Measurements from ENCODE around the gene MUS81. TPM values are rescaled to one million over a fixed set of nuclear protein-coding genes. Genes with fewer than 3 reads are reported as not detected.

Gene MUS81
- total and polyA plus RNA-seq, 9 of the 15 experiments (the other 6 are each of a cell fraction or from before 2014, with no cell fraction given) = 13.4 to 118 (median 53.7) TPM

DNA sequence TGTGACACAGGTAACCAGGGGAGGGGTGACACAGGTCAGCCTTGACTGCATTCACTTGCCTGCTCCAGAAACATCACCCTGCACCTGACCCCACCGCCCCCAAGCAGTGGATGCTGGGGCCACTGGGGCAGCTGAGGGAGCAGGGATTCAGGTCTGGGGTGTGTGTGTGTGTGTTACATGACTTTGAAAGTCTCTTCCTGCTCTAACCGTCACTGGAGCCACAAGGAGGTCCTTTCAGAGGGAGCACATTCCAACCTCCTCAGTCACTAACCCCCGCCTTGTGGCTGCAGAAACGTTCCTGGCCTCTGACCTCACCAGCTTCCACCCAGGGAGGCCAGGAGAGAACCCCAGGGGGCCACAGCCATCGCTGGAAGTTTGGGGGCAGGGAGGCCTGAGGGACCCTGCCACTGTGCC is 42.8 kb downstream of the MUS81 start (continued):
- TF ChIP-seq, protein P1, sequence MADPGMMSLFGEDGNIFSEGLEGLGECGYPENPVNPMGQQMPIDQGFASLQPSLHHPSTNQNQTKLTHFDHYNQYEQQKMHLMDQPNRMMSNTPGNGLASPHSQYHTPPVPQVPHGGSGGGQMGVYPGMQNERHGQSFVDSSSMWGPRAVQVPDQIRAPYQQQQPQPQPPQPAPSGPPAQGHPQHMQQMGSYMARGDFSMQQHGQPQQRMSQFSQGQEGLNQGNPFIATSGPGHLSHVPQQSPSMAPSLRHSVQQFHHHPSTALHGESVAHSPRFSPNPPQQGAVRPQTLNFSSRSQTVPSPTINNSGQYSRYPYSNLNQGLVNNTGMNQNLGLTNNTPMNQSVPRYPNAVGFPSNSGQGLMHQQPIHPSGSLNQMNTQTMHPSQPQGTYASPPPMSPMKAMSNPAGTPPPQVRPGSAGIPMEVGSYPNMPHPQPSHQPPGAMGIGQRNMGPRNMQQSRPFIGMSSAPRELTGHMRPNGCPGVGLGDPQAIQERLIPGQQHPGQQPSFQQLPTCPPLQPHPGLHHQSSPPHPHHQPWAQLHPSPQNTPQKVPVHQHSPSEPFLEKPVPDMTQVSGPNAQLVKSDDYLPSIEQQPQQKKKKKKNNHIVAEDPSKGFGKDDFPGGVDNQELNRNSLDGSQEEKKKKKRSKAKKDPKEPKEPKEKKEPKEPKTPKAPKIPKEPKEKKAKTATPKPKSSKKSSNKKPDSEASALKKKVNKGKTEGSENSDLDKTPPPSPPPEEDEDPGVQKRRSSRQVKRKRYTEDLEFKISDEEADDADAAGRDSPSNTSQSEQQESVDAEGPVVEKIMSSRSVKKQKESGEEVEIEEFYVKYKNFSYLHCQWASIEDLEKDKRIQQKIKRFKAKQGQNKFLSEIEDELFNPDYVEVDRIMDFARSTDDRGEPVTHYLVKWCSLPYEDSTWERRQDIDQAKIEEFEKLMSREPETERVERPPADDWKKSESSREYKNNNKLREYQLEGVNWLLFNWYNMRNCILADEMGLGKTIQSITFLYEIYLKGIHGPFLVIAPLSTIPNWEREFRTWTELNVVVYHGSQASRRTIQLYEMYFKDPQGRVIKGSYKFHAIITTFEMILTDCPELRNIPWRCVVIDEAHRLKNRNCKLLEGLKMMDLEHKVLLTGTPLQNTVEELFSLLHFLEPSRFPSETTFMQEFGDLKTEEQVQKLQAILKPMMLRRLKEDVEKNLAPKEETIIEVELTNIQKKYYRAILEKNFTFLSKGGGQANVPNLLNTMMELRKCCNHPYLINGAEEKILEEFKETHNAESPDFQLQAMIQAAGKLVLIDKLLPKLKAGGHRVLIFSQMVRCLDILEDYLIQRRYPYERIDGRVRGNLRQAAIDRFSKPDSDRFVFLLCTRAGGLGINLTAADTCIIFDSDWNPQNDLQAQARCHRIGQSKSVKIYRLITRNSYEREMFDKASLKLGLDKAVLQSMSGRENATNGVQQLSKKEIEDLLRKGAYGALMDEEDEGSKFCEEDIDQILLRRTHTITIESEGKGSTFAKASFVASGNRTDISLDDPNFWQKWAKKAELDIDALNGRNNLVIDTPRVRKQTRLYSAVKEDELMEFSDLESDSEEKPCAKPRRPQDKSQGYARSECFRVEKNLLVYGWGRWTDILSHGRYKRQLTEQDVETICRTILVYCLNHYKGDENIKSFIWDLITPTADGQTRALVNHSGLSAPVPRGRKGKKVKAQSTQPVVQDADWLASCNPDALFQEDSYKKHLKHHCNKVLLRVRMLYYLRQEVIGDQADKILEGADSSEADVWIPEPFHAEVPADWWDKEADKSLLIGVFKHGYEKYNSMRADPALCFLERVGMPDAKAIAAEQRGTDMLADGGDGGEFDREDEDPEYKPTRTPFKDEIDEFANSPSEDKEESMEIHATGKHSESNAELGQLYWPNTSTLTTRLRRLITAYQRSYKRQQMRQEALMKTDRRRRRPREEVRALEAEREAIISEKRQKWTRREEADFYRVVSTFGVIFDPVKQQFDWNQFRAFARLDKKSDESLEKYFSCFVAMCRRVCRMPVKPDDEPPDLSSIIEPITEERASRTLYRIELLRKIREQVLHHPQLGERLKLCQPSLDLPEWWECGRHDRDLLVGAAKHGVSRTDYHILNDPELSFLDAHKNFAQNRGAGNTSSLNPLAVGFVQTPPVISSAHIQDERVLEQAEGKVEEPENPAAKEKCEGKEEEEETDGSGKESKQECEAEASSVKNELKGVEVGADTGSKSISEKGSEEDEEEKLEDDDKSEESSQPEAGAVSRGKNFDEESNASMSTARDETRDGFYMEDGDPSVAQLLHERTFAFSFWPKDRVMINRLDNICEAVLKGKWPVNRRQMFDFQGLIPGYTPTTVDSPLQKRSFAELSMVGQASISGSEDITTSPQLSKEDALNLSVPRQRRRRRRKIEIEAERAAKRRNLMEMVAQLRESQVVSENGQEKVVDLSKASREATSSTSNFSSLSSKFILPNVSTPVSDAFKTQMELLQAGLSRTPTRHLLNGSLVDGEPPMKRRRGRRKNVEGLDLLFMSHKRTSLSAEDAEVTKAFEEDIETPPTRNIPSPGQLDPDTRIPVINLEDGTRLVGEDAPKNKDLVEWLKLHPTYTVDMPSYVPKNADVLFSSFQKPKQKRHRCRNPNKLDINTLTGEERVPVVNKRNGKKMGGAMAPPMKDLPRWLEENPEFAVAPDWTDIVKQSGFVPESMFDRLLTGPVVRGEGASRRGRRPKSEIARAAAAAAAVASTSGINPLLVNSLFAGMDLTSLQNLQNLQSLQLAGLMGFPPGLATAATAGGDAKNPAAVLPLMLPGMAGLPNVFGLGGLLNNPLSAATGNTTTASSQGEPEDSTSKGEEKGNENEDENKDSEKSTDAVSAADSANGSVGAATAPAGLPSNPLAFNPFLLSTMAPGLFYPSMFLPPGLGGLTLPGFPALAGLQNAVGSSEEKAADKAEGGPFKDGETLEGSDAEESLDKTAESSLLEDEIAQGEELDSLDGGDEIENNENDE (IDR thresholded peaks at IDR 0.05; ENCODE audit: low read depth, low read length) = no peak
- TF ChIP-seq SREBF2 (CRISPR knock-in tag; IDR thresholded peaks at IDR 0.05) = no peak
- 0 out of 4 replicates have a peak, but pooled peaks of 1 of the 2 experiments have one; percentile 33 for TF ChIP-seq ARNT (IDR thresholded peaks at IDR 0.05)
- no peak for TF ChIP-seq YBX1 (IDR thresholded peaks at IDR 0.05)
- TF ChIP-seq, protein P2, sequence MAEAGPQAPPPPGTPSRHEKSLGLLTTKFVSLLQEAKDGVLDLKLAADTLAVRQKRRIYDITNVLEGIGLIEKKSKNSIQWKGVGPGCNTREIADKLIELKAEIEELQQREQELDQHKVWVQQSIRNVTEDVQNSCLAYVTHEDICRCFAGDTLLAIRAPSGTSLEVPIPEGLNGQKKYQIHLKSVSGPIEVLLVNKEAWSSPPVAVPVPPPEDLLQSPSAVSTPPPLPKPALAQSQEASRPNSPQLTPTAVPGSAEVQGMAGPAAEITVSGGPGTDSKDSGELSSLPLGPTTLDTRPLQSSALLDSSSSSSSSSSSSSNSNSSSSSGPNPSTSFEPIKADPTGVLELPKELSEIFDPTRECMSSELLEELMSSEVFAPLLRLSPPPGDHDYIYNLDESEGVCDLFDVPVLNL (CRISPR knock-in tag; IDR thresholded peaks at IDR 0.05; ENCODE audit: low read depth) = no peak
- TF ChIP-seq, protein P3, sequence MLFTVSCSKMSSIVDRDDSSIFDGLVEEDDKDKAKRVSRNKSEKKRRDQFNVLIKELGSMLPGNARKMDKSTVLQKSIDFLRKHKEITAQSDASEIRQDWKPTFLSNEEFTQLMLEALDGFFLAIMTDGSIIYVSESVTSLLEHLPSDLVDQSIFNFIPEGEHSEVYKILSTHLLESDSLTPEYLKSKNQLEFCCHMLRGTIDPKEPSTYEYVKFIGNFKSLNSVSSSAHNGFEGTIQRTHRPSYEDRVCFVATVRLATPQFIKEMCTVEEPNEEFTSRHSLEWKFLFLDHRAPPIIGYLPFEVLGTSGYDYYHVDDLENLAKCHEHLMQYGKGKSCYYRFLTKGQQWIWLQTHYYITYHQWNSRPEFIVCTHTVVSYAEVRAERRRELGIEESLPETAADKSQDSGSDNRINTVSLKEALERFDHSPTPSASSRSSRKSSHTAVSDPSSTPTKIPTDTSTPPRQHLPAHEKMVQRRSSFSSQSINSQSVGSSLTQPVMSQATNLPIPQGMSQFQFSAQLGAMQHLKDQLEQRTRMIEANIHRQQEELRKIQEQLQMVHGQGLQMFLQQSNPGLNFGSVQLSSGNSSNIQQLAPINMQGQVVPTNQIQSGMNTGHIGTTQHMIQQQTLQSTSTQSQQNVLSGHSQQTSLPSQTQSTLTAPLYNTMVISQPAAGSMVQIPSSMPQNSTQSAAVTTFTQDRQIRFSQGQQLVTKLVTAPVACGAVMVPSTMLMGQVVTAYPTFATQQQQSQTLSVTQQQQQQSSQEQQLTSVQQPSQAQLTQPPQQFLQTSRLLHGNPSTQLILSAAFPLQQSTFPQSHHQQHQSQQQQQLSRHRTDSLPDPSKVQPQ (CRISPR knock-in tag; IDR thresholded peaks at IDR 0.05; ENCODE audit: borderline replicate concordance) = no peak
- no peak for TF ChIP-seq ZSCAN32 (CRISPR knock-in tag; IDR thresholded peaks at IDR 0.05)
- TF ChIP-seq NEUROD1 (IDR thresholded peaks at IDR 0.05; ENCODE audit: borderline replicate concordance, low read depth, low read length, partially characterized antibody) = peak; percentile 41
- no peak for TF ChIP-seq ETV1 (tag; conservative IDR thresholded peaks at IDR 0.05; ENCODE audit: low read depth)
- TF ChIP-seq ADNP (tag; IDR thresholded peaks at IDR 0.05) = 0 out of 2 replicates have a peak, but pooled peaks have one; percentile 10
- TF ChIP-seq FUS (optimal IDR thresholded peaks at IDR 0.05; ENCODE audit: low read depth, low read length) = no peak
